H1 (cell line): ENCODE results near the gene TNS3. TPM values are rescaled to one million over a fixed set of nuclear protein-coding genes. Genes with fewer than 3 reads are reported as not detected.

Experiments
- CTCF ChIA-PET: fragments of 300-600 bp; sonication (Branson Sonifier 250); formaldehyde crosslinking; loops from one replicate; lab custom pipeline; 2021; ENCODE audit not compliant: partially characterized antibody; lab: Charles Lee
- POLR2A ChIA-PET: fragments of 300-600 bp; sonication (Branson Sonifier 250); formaldehyde crosslinking; loops from one replicate; lab custom pipeline; 2021; ENCODE audit warnings: inconsistent platforms; ENCODE audit not compliant: partially characterized antibody; lab: Charles Lee
- DNase-seq, 2 experiments: peaks; one replicate each; pipeline versions ENCODE4 v3.0.0 to v3.0.0-alpha.2; 2010 to 2022; ENCODE audit warnings: low spot score in 2 of 2, low read depth in 1 of 2, mixed read lengths in 1 of 2
- FAIRE-seq: peaks from 2 replicates; lab custom pipeline; 2011; peaks lifted over from hg19 to GRCh38; lab: Jason Lieb, UNC
- H2AFZ ChIP-seq: 2 replicates; pipeline ENCODE4 v1.8.1; 2012; ENCODE audit warnings: low read length, inconsistent platforms
- H2AK5ac ChIP-seq: 2 replicates; pipeline ENCODE4 v1.6.1; 2013; ENCODE audit warnings: low read depth, low read length
- H2BK120ac ChIP-seq: replicated peaks from 2 replicates; pipeline ENCODE3; 2013; ENCODE audit warnings: low read depth, low read length, inconsistent platforms
- H2BK12ac ChIP-seq: 2 replicates; pipeline ENCODE4 v1.6.1; 2013; ENCODE audit warnings: low read depth, low read length
- H2BK15ac ChIP-seq: 2 replicates; pipeline ENCODE4 v1.6.1; 2013; ENCODE audit warnings: low read length
- H2BK20ac ChIP-seq: 2 replicates; pipeline ENCODE4 v1.6.1; 2013; ENCODE audit warnings: low read length
- H2BK5ac ChIP-seq: 2 replicates; pipeline ENCODE4 v1.6.1; 2013; ENCODE audit warnings: low read depth, low read length
- H3K14ac ChIP-seq: 2 replicates; pipeline ENCODE4 v1.6.1; 2013; ENCODE audit warnings: inconsistent platforms; ENCODE audit not compliant: insufficient read length
- H3K18ac ChIP-seq: 2 replicates; pipeline ENCODE4 v1.6.1; 2013; ENCODE audit warnings: low read length; ENCODE audit errors: extremely low read depth
- H3K23ac ChIP-seq: 2 replicates; pipeline ENCODE4 v1.6.1; 2013; ENCODE audit warnings: inconsistent platforms; ENCODE audit not compliant: insufficient read length
- H3K23me2 ChIP-seq: 2 replicates; pipeline ENCODE4 v1.6.1; 2013; ENCODE audit warnings: low read depth, low read length
- H3K27ac ChIP-seq: 2 replicates; pipeline ENCODE4 v1.6.1; 2011; ENCODE audit warnings: low read depth, low read length, inconsistent platforms
- H3K27me3 ChIP-seq, 4 experiments: replicated peaks in 1 of 4; 1 replicate in 1 of 4; 2 replicates in 3 of 4; pipeline versions ENCODE4 v1.6.1 to v1.8.1; 2011 to 2013; ENCODE audit warnings: low read length in 3 of 4, mild to moderate bottlenecking in 3 of 4, inconsistent platforms in 2 of 4, mixed read lengths in 2 of 4, moderate library complexity in 1 of 4; ENCODE audit not compliant: control insufficient read depth in 3 of 4, insufficient read depth in 3 of 4; ENCODE audit errors: extremely low read depth in 1 of 4
- H3K36me3 ChIP-seq, 4 experiments: 2 replicates each; pipeline versions ENCODE4 v1.6.1 to v1.8.1; 2011 to 2013; ENCODE audit warnings: mild to moderate bottlenecking in 4 of 4, low read length in 3 of 4, moderate library complexity in 2 of 4, control low read depth in 1 of 4, inconsistent platforms in 1 of 4; ENCODE audit not compliant: insufficient read depth in 4 of 4, control insufficient read depth in 2 of 4
- H3K4ac ChIP-seq: replicated peaks from 2 replicates; pipeline ENCODE3; 2013; ENCODE audit warnings: low read length, low read depth, mixed read lengths, inconsistent platforms; ENCODE audit not compliant: insufficient read length
- H3K4me1 ChIP-seq, 4 experiments: replicated peaks in 1 of 4; 1 replicate in 1 of 4; 2 replicates in 3 of 4; pipeline versions ENCODE4 v1.6.1 to v1.8.1; 2011 to 2013; ENCODE audit warnings: low read length in 3 of 4, inconsistent platforms in 2 of 4, mixed read lengths in 1 of 4; ENCODE audit not compliant: insufficient read depth in 4 of 4, control insufficient read depth in 3 of 4
- H3K4me2 ChIP-seq, 2 experiments: 2 replicates each; pipeline versions ENCODE4 v1.6.1 to v1.8.1; 2011 to 2013; ENCODE audit warnings: low read depth in 2 of 2, low read length in 2 of 2, control low read depth in 1 of 2, inconsistent platforms in 1 of 2, mild to moderate bottlenecking in 1 of 2; ENCODE audit not compliant: insufficient read depth in 1 of 2
- H3K4me3 ChIP-seq, 4 experiments: fragments of 200-600, 300-600 bp in 1 of 4; sonication (generic), shearing (Covaris generic), sonication (Bioruptor Twin) in 1 of 4; 2 replicates each; pipeline versions ENCODE4 v1.5.1 to v1.8.1; 2011 to 2016; ENCODE audit warnings: low read length in 4 of 4, low read depth in 3 of 4, control low read depth in 2 of 4, inconsistent platforms in 2 of 4, mild to moderate bottlenecking in 2 of 4, mixed read lengths in 1 of 4, moderate library complexity in 1 of 4; ENCODE audit not compliant: insufficient read depth in 2 of 4; ENCODE audit errors: extremely low read depth in 1 of 4
- H3K56ac ChIP-seq: replicated peaks from 2 replicates; pipeline ENCODE3; 2013; ENCODE audit warnings: low read depth, mild to moderate bottlenecking, mixed read lengths, low read length, inconsistent platforms; ENCODE audit not compliant: insufficient read length
- H3K79me1 ChIP-seq: 2 replicates; pipeline ENCODE4 v1.6.1; 2013; ENCODE audit warnings: low read depth, low read length, control low read depth
- H3K79me2 ChIP-seq, 2 experiments: 2 replicates each; pipeline versions ENCODE4 v1.6.1 to v1.8.1; 2012 to 2013; ENCODE audit warnings: low read length in 2 of 2, mild to moderate bottlenecking in 2 of 2, inconsistent platforms in 1 of 2; ENCODE audit not compliant: insufficient read depth in 2 of 2, control insufficient read depth in 1 of 2
- H3K9ac ChIP-seq, 4 experiments: replicated peaks in 1 of 4; 1 replicate in 1 of 4; 2 replicates in 3 of 4; pipeline versions ENCODE4 v1.6.1 to v1.8.1; 2011 to 2013; ENCODE audit warnings: low read depth in 3 of 4, low read length in 3 of 4, control low read depth in 2 of 4, mild to moderate bottlenecking in 2 of 4, moderate library complexity in 2 of 4, inconsistent platforms in 1 of 4; ENCODE audit errors: extremely low read depth in 1 of 4
- H3K9me3 ChIP-seq, 2 experiments: 2 replicates each; pipeline versions ENCODE4 v1.6.1 to v1.8.1; 2012 to 2013; ENCODE audit warnings: mild to moderate bottlenecking in 2 of 2, moderate library complexity in 2 of 2, control low read depth in 1 of 2, inconsistent platforms in 1 of 2, low read depth in 1 of 2, low read length in 1 of 2, mixed read lengths in 1 of 2; ENCODE audit not compliant: insufficient read depth in 2 of 2
- H4K20me1 ChIP-seq, 2 experiments: replicated peaks in 1 of 2; 2 replicates each; pipeline versions ENCODE3 to v1.8.1; 2011 to 2013; ENCODE audit warnings: inconsistent platforms in 2 of 2, low read length in 2 of 2, mild to moderate bottlenecking in 1 of 2; ENCODE audit not compliant: insufficient read depth in 2 of 2, control insufficient read depth in 1 of 2
- H4K5ac ChIP-seq: 2 replicates; pipeline ENCODE4 v1.6.1; 2013; ENCODE audit warnings: low read length, low read depth, mixed read lengths, inconsistent platforms; ENCODE audit not compliant: insufficient read length
- H4K8ac ChIP-seq: 2 replicates; pipeline ENCODE4 v1.8.0; 2013; ENCODE audit warnings: mild to moderate bottlenecking, moderate library complexity, low read length, inconsistent platforms; ENCODE audit not compliant: insufficient read depth; ENCODE audit errors: extremely low read depth
- H4K91ac ChIP-seq: replicated peaks from 2 replicates; pipeline ENCODE3; 2013; ENCODE audit warnings: low read length, mixed read lengths, inconsistent platforms; ENCODE audit not compliant: insufficient read length
- KDM4A ChIP-seq: IDR thresholded peaks from one replicate; pipeline ENCODE4 v1.7.1; 2012; ENCODE audit warnings: low read depth, mild to moderate bottlenecking, moderate library complexity, low read length, inconsistent platforms; ENCODE audit not compliant: severe bottlenecking
- WGBS, 2 experiments: shearing (Covaris generic) in 1 of 2; methylation state at CpG; one replicate each; pipeline versions ENCODE4 v1.1.6 to v1.1.7; 2013 to 2015; ENCODE audit warnings: low lambda C conversion rate in 2 of 2, mixed read lengths in 2 of 2, inconsistent platforms in 1 of 2, low coverage in 1 of 2, missing lambda C conversion rate in 1 of 2; ENCODE audit not compliant: insufficient replicate concordance in 2 of 2, insufficient coverage in 1 of 2, insufficient read length in 1 of 2; ENCODE audit errors: extremely low coverage in 1 of 2, missing lambda C conversion rate in 1 of 2; 5-methylcytosine and 5-hydroxymethylcytosine counted together
- polyA plus RNA-seq, 7 experiments: library from polyadenylated mRNA; depleted of rRNA in 3 of 7; stranded (reverse) in 5 of 7; unstranded in 2 of 7; fragments of >200 nt in 5 of 7; fragments of 200-250 nt in 2 of 7; gene quantifications; 1 replicate in 5 of 7; 2 replicates in 1 of 7; 4 replicates in 1 of 7; pipeline versions ENCODE4 v1.2.1 to v1.2.3, GENCODE V29; 2011 to 2013; ENCODE audit warnings: missing spikeins in 2 of 7, mixed read lengths in 2 of 7
- total RNA-seq: library from RNA; stranded (reverse); fragmentation: NEBNext Ultra II Directional; extraction: Animal tissue kit (Norgen Biotek cat#: 25700); gene quantifications from 2 replicates; pipeline ENCODE4 v1.2.1, GENCODE V29; 2021

TNS3 gene
- total and polyA plus RNA-seq, 2 of the 8 experiments (the other 6 are each of a cell fraction or from before 2014, with no cell fraction given): 11.9 to 24.2 TPM

GRCh38 chr7:47594406-47594805 is 12.5 kb upstream of the TNS3 start:
- FAIRE-seq (no peak), DNase-seq (no peak)
- H2BK5ac ChIP-seq: no peak overlapping the region
- no peaks in the 10 kb centered on the region for H3K27me3 ChIP-seq
- no peak overlapping the region for H4K8ac ChIP-seq
- H3K14ac ChIP-seq: no peak overlapping the region
- no peak overlapping the region for H2BK12ac ChIP-seq
- H2BK20ac ChIP-seq: no peak overlapping the region
- H3K23me2 ChIP-seq: peaks cover 1% of the 10 kb centered on the region; the same call in 1 of the 2 replicates
- WGBS, 2 experiments: 88% methylated on average over 3 of the region's 3 CpGs; no CpG with 5 or more reads in 1 of the 2 experiments
- no peaks in the 10 kb centered on the region for H3K36me3 ChIP-seq
- TF ChIP-seq KDM4A: no peak
- H3K56ac ChIP-seq: no peak overlapping the region
- H3K79me1 ChIP-seq: no peaks in the 10 kb centered on the region
- H4K5ac ChIP-seq: no peak overlapping the region
- H4K20me1 ChIP-seq: no peaks in the 10 kb centered on the region
- peaks cover 3 to 8% (median 7%) of the 10 kb centered on the region in 4 experiments; a peak in 6 of 7 replicates for H3K4me1 ChIP-seq
- no peak overlapping the region for H3K4ac ChIP-seq
- no peak overlapping the region for H2BK120ac ChIP-seq
- no peak overlapping the region for H3K18ac ChIP-seq
- H3K4me2 ChIP-seq: no peak overlapping the region
- no peak overlapping the region for H3K27ac ChIP-seq
- no peak overlapping the region for H2AFZ ChIP-seq
- POLR2A ChIA-PET: no interaction called here
- no peak overlapping the region for H4K91ac ChIP-seq
- H3K79me2 ChIP-seq: no peaks in the 10 kb centered on the region
- H3K9ac ChIP-seq: no peak overlapping the region
- no peak overlapping the region for H3K4me3 ChIP-seq
- no peak overlapping the region for H2AK5ac ChIP-seq
- CTCF ChIA-PET: no interaction called here
- peaks cover 25 to 30% of the 10 kb centered on the region in 2 experiments for H3K9me3 ChIP-seq
- no peak overlapping the region for H2BK15ac ChIP-seq
- no peak overlapping the region for H3K23ac ChIP-seq
